HG03159 (cell line): Measurements from ENCODE around the gene CTCF.
"Not testable (repeated sequence)": the region's sequence is repeated elsewhere in the genome, so short reads cannot be mapped to it uniquely, and the experiment has no call there.

Experiments used
- ATAC-seq: cut with Tn5 transposase; IDR thresholded peaks from one replicate; pipeline ENCODE4 v1.9.1; 2021; ENCODE audit warnings: mild to moderate bottlenecking, moderate library complexity; ENCODE audit not compliant: unreplicated experiment

Gene CTCF, protein sequence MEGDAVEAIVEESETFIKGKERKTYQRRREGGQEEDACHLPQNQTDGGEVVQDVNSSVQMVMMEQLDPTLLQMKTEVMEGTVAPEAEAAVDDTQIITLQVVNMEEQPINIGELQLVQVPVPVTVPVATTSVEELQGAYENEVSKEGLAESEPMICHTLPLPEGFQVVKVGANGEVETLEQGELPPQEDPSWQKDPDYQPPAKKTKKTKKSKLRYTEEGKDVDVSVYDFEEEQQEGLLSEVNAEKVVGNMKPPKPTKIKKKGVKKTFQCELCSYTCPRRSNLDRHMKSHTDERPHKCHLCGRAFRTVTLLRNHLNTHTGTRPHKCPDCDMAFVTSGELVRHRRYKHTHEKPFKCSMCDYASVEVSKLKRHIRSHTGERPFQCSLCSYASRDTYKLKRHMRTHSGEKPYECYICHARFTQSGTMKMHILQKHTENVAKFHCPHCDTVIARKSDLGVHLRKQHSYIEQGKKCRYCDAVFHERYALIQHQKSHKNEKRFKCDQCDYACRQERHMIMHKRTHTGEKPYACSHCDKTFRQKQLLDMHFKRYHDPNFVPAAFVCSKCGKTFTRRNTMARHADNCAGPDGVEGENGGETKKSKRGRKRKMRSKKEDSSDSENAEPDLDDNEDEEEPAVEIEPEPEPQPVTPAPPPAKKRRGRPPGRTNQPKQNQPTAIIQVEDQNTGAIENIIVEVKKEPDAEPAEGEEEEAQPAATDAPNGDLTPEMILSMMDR

DNA sequence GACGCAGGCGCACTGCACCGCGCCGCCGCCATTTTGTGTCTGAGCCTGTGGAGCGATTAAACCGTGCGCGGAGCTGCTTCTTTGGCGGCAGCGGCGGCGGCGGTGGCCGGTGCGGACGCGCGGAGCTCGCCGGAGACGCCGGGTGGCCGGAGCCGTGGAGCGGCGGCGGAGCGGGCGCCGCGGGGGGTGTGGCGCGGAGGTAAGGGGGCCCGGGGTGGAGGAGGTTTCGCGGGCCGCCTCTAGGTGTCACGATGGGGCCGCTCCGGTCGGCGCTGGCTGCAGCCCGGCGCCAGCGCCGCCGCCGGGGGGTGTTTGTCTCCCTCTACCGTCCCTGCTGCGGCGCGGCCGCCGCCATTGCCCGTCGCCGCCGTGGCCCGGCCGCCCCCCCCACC, at the start of gene CTCF:
Gene CTCF, plus strand, starts transcription at position 1 of the 392 bp plus-strand sequence. CDS start 48,307 bp downstream, outside the sequence.
- ATAC-seq = peak; percentile 44

DNA sequence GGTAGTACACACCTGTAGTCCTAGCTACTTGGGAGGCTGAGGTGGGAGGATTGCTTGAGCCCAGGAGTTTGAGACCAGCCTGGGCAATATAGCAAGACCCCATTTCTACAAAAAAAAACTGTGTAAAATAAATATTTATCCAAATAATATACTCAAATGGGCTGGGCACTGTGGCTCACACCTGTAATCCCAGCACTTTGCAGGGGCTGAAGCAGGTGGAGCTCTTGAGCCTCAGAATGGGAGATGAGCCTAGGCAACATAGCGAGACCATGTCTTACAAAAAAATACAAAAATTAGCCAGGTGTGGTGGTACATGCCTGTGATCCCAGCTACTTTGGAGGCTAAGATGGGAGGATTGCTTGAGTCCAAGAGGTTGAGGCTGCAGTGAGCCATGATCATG, 48.4 kb upstream of the CTCF start:
- ATAC-seq = not testable (repeated sequence)

- no peak for ATAC-seq
Observed at GRCh38 chr16:67514382-67514828, 47.9 kb upstream of the CTCF start.

- no peak for ATAC-seq
Observed at GRCh38 chr16:67516296-67517154, 45.8 kb upstream of the CTCF start.

- ATAC-seq = no peak
Observed at GRCh38 chr16:67517155-67517445, 45.2 kb upstream of the CTCF start.

DNA sequence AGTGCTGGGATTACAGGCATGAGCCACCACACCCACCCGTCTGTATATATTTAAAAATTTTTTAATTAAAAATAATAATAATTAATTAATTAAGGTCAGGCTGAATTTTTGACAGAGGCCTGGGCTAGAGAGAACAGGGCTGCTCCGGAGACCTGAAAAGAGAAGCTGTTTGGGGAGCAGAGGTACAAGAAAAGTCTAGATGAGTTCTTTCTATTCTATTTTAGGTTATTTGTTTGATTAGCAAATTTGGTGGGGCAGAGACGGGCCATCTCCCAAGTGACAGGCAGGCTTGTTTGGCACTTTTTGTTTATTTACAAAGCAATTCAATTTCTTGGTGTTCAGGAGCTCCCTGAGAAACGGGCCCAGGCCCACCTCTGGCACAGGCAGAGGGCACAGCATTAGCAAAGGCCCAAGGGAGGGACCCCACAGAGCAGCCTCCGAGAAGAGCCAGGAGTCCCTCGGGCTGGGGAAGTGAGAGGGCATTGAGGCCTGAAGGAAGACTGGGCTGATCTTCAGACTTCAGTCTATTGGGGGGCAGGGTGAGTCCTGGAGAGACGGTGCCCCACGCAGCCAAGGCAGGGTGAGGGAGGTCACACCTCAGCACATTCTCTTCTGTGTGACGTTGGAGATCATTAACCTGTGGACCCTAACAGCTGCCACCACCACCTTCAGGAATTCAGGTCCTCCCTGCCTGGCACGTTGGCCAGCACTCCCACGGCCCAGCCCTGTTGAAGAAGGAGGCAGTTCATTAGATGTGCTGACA, 44.5 kb upstream of the CTCF start:
- no peak for ATAC-seq

- ATAC-seq = no peak
Observed at GRCh38 chr16:67518676-67519075, 43.6 kb upstream of the CTCF start.

DNA sequence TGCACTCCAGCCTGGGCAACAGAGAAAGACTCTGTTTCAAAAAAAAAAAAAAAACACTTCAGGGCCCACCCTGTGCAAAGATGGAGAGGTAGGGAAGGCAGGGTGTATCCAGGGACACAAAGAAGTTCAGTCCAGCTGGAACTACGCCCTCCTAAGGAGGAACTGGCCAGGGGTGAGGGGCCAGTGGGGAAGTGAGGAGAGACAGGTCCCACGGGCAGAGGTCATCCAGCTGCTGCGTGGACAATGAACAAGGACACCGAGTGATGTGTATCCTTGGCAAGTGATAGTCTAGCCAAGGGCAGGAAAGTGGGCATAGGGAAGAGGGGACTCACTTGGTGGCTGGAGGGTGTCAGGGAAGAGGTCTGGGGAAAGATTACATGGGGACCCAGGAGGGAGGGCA, 43.1 kb upstream of the CTCF start:
- ATAC-seq = no peak

- peak; percentile 66 for ATAC-seq
Observed at GRCh38 chr16:67521095-67521804, 41.1 kb upstream of the CTCF start.

DNA sequence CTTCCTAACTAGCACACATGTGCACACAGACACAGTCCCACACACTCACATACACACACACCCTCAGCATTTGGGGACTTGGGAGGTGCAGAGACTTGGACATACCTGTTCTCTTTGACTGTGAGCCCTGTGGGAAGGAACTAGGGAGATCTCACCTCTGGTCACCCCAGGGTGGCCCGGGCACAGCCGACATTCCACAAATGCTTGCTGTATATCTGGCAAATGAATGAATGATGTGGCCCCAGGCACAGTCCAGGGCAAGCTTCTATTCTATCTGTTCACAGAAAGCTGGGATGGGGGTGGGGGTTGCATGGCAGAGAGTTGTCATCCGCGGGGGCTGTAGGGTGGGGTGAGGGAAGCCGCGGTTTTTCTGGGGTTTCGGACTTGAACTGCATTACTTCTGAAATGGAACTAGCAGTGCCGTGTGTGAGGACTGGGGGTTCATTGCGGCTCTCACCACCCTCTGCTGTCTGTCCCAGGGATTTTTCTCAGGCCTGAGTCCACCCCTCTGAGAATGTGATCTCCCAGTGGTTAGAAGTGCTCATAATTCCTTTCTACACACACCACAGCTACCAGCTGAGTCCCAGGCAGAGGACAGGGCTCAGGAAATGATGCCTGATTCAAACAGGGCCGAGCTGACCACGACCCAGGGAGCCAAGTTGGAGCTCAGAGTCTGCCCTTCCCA, 37.0 kb upstream of the CTCF start:
- ATAC-seq = no peak

DNA sequence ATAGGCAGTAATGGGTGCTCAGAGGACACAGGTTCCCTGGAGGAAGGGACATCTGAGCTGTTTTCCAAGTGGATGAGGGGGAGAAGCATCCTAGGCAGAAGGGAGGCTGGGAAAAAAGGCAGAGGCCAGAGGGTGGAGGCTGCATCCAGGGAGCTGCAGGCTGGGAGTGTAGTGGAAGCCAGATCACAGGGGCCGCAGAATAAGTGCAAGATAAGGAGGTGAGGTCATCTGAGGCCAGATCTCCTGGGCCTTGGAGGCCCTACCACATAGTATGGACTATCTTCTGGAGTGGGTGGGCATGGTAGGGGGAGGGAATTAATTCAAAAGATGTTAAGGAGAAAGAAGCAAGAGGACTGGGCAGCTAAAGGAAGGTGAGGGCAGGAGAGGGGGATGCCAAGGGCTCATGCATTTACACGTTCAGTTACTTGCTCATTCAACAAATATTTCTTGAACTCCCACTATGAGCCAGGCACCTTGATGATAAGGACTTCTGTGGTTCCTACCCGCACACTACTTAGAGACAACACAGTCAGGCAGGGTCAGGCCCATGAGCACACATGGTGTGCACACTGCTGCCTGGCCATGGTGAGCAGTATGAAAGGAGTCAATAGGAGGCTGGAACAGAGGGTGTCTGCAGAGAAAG, 36.1 kb upstream of the CTCF start:
- ATAC-seq = no peak

- ATAC-seq = no peak
Observed at GRCh38 chr16:67528222-67528869, 34.0 kb upstream of the CTCF start, which contains the start of gene RIPOR1. Gene RIPOR1, plus strand, starts transcription at chr16:67528829. Its CDS starts 9,618 bp downstream, at chr16:67538447.

- ATAC-seq = no peak
Observed at GRCh38 chr16:67528870-67529581, 33.3 kb upstream of the CTCF start.

GRCh38 chr16:67529582-67530012, 32.7 kb upstream of the CTCF start:
- no peak for ATAC-seq

DNA sequence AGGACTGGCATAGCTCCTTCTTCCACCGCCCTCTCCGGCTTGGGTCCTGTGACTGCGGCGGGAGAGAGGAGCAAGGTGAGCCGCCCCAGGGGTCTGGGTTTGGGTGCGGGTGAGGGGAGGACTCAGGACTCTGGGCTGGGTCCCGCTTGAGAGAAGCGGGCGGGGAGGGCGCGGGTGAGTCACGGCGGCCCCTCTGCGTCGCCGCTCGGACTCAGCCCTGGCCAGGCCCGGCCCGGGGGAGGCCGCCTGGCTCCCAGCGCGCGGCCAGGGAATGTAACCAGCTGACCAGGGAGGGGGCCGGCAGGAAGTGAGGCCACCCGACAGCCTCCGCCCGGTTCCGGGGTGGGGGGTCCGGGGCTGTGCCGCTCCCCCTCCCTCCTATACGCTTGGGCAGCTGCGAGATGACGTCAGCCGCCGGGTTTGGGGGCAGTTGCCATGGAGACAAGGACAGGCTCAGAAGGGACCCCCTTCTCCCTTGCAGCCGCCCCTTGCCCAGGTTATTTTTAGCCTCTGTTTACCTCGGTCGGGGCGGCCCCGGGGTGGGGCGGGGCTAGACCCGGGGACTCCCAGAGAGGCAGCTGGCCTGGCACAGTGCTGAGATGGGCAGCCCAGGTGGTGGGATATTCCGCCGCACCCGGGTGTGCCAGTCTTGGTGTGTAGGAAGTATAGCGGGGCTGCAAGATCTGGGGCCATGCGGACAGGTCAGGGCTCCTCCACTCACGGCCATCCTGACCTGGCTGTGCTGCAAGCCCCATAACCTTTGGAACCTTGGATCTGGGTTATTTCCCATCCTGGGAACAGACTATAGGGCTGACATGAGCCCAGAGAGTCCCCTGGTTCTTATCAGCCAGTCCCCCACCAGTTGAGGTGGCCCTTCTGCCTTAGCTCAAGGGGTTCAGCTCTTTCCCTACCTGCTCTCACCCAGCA, 32.0 kb upstream of the CTCF start:
- ATAC-seq = no peak

DNA sequence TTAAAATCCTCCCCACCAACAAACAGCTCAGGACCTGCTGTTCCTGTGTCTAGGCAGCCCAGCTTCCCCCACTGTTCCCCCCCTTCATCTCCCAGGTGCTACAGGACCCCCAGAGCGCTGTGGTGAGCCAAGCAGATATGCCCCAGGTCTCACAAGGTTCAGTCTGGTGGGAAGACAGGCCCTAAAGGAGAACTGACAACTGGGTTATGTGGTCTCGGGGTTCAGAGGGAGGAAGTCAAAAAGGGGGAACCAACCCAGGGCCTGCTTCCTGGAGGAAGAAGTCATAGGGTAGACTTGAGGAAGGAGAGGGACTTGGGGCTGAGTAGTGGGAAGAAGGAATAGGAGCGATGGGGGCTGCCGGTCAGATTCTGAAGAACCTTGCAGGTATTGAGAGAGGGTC, 31.1 kb upstream of the CTCF start:
- ATAC-seq = no peak
